ENCODE data around the gene SQOR.

DNA sequence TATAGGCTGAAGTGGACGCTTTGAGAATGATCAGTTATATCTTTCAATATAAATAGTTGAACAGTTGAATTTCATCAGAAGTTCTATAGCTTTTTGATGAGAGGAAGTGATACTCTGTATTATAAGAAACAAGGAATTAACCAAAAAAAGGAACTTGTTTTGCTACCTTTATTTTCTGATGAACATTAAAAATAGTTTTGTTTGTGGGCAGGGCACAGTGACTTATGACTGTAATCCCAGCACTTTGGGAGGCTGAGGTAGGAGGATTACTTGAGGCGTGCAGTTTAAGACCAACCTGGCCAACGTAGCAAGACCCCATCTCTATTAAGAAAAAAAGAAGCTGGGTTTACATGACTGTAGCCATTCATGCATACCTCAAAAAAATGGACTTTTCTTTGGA, 30.9 kb upstream of the SQOR start:
- TF ChIP-seq, protein P1, sequence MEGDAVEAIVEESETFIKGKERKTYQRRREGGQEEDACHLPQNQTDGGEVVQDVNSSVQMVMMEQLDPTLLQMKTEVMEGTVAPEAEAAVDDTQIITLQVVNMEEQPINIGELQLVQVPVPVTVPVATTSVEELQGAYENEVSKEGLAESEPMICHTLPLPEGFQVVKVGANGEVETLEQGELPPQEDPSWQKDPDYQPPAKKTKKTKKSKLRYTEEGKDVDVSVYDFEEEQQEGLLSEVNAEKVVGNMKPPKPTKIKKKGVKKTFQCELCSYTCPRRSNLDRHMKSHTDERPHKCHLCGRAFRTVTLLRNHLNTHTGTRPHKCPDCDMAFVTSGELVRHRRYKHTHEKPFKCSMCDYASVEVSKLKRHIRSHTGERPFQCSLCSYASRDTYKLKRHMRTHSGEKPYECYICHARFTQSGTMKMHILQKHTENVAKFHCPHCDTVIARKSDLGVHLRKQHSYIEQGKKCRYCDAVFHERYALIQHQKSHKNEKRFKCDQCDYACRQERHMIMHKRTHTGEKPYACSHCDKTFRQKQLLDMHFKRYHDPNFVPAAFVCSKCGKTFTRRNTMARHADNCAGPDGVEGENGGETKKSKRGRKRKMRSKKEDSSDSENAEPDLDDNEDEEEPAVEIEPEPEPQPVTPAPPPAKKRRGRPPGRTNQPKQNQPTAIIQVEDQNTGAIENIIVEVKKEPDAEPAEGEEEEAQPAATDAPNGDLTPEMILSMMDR (conservative IDR thresholded peaks at IDR 0.05 in 1 of 2, IDR thresholded peaks at IDR 0.05 in 1 of 2; ENCODE audit: low read depth in 1 of 2, low read length in 2 of 2): no peak
- no peak for TF ChIP-seq EZH2 (IDR thresholded peaks at IDR 0.05; ENCODE audit: low read length, missing control alignments)
